HepG2 (cell line): ENCODE measurements around the gene SLC27A1. TPM values are rescaled to one million over a fixed set of nuclear protein-coding genes. Genes with fewer than 3 reads are reported as not detected.

Experiments used
- ARNT ChIP-seq: fragments of 450-650 bp; IDR thresholded peaks from 2 replicates; pipeline ENCODE4 v1.6.1; 2017
- FOXM1 ChIP-seq: sonication (generic); formaldehyde crosslinking; IDR thresholded peaks from 2 replicates; pipeline ENCODE4 v1.5.0; 2020; ENCODE audit warnings: missing genetic modification reagents
- GFI1 ChIP-seq: sonication (generic); formaldehyde crosslinking; IDR thresholded peaks from 2 replicates; pipeline ENCODE4 v1.5.0; 2020; ENCODE audit warnings: missing genetic modification reagents, mild to moderate bottlenecking, borderline replicate concordance
- KMT2A ChIP-seq: sonication (generic); formaldehyde crosslinking; IDR thresholded peaks from 2 replicates; pipeline ENCODE4 v1.4.0; 2020; ENCODE audit warnings: missing genetic modification reagents
- MYC ChIP-seq: sonication (generic); formaldehyde crosslinking; IDR thresholded peaks from 2 replicates; pipeline ENCODE4 v1.9.0; 2021; ENCODE audit warnings: missing genetic modification reagents, borderline replicate concordance
- NBN ChIP-seq: fragments of 450-650 bp; conservative IDR thresholded peaks from 2 replicates; pipeline ENCODE4 v1.6.1; 2017
- POGZ ChIP-seq: sonication (generic); formaldehyde crosslinking; IDR thresholded peaks from 2 replicates; pipeline ENCODE4 v1.4.0; 2020; ENCODE audit warnings: mild to moderate bottlenecking, missing genetic modification reagents
- PRPF4 ChIP-seq: fragments of 200-400 bp; formaldehyde crosslinking; IDR thresholded peaks from 2 replicates; pipeline ENCODE4 v1.6.1; 2016; ENCODE audit warnings: low read length, low read depth; ENCODE audit not compliant: poor library complexity, severe bottlenecking
- RXRB ChIP-seq: IDR thresholded peaks from 2 replicates; pipeline ENCODE4 v1.6.1; 2016; ENCODE audit warnings: borderline replicate concordance, missing genetic modification reagents, missing compliant biosample characterization
- SETDB1 ChIP-seq: sonication (generic); formaldehyde crosslinking; IDR thresholded peaks from 2 replicates; pipeline ENCODE4 v1.5.1; 2020; ENCODE audit warnings: missing genetic modification reagents, mild to moderate bottlenecking, borderline replicate concordance
- SIN3B ChIP-seq: fragments of 150-350 bp; IDR thresholded peaks from 2 replicates; pipeline ENCODE4 v1.6.1; 2014; ENCODE audit warnings: low read length
- SIX1 ChIP-seq: sonication (generic); formaldehyde crosslinking; IDR thresholded peaks from 2 replicates; pipeline ENCODE4 v1.4.0; 2020; ENCODE audit warnings: missing genetic modification reagents, borderline replicate concordance
- ZFX ChIP-seq: sonication (generic); formaldehyde crosslinking; IDR thresholded peaks from 2 replicates; pipeline ENCODE4 v1.4.0; 2020; ENCODE audit warnings: mild to moderate bottlenecking, low read depth, missing genetic modification reagents, moderate library complexity
- ZKSCAN5 ChIP-seq: sonication (generic); formaldehyde crosslinking; IDR thresholded peaks from 2 replicates; pipeline ENCODE4 v1.5.1; 2020; ENCODE audit warnings: mild to moderate bottlenecking, missing genetic modification reagents
- ZNF230 ChIP-seq: sonication (generic); formaldehyde crosslinking; IDR thresholded peaks from 2 replicates; pipeline ENCODE4 v1.4.0; 2020; ENCODE audit warnings: mild to moderate bottlenecking, missing genetic modification reagents
- ZSCAN29 ChIP-seq: sonication (generic); formaldehyde crosslinking; conservative IDR thresholded peaks from 2 replicates; pipeline ENCODE4 v1.4.0; 2020; ENCODE audit warnings: mild to moderate bottlenecking, missing genetic modification reagents
- polyA plus RNA-seq, 8 experiments: library from polyadenylated mRNA; depleted of rRNA in 3 of 8; stranded (reverse) in 7 of 8; unstranded in 1 of 8; fragments of >200 nt; fragmentation: Illumina TruSeq in 4 of 8; extraction: Trizol in 4 of 8; gene quantifications; 2 replicates each; pipeline versions ENCODE4 v1.2.1 to v1.2.3, GENCODE V29; 2011 to 2016; ENCODE audit warnings: low read depth in 4 of 8, missing spikeins in 1 of 8, mixed read lengths in 1 of 8; ENCODE audit not compliant: insufficient read depth in 1 of 8
- total RNA-seq, 5 experiments: library from RNA; depleted of rRNA; stranded (reverse); fragments of >200 nt; fragmentation: Illumina TruSeq; extraction: Trizol; gene quantifications; 2 replicates each; pipeline ENCODE4 v1.2.3, GENCODE V29; 2016; ENCODE audit warnings: low read depth in 1 of 5
- TF ChIP-seq, protein P1 (sequence below): sonication (generic); formaldehyde crosslinking; IDR thresholded peaks from 2 replicates; pipeline ENCODE4 v1.4.0; 2020; ENCODE audit warnings: low read depth, mild to moderate bottlenecking, missing genetic modification reagents
- TF ChIP-seq, protein P2 (sequence below), 2 experiments: sonication (generic) in 1 of 2; formaldehyde crosslinking in 1 of 2; IDR thresholded peaks; 2 replicates each; pipeline versions ENCODE4 v1.4.0 to v1.6.1; 2018 to 2020; ENCODE audit warnings: missing genetic modification reagents in 2 of 2, borderline replicate concordance in 1 of 2, low read depth in 1 of 2, mild to moderate bottlenecking in 1 of 2, missing biosample characterization in 1 of 2
- TF ChIP-seq, protein P3 (sequence below): sonication (generic); formaldehyde crosslinking; IDR thresholded peaks from 2 replicates; pipeline ENCODE4 v1.8.1; 2023; ENCODE audit warnings: mild to moderate bottlenecking, inconsistent platforms, moderate library complexity, missing genetic modification reagents, borderline replicate concordance
- TF ChIP-seq, protein P4 (sequence below): IDR thresholded peaks from 2 replicates; pipeline ENCODE4 v1.6.1; 2016; ENCODE audit warnings: low read depth, control low read depth
- TF ChIP-seq, protein P5 (sequence below): sonication (generic); formaldehyde crosslinking; IDR thresholded peaks from 2 replicates; pipeline ENCODE4 v1.8.0; 2023; ENCODE audit warnings: mild to moderate bottlenecking, missing genetic modification reagents

The SLC27A1 gene
- total and polyA plus RNA-seq, 2 of the 13 experiments (the other 11 are each of a cell fraction or from before 2014, with no cell fraction given) = 4.1 to 8.8 TPM

DNA sequence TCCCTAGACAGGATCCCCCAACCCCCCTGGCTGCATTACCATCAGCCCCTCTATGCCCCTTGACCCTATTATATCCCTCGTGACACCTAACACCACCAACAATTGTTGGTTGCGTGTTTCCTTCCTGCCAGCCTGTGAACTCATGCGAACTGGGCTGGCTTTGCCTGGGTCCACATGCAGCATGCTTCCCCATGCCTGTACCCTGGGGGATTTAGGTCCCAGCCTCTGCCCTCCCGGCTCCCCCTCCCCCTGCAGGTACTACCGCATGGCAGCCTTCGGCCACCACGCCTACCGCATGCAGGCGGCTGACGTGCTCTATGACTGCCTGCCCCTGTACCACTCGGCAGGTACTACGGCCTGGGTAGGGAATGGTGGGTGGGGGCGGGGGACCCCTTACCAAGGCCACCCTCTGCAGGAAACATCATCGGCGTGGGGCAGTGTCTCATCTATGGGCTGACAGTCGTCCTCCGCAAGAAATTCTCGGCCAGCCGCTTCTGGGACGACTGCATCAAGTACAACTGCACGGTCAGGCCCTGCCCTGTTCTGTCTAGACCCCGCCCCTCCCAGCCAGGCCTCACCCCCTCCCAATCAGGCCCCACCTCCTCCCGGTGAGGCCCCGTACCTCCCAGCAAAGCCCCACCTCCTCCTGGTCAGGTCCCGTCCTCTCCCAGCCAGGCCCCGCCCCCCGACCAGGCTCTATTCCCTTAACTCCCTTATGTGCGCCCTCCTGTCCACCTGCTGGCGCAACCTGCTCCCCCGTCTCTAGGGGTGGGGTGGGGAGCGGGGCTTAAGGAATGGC, 18.5 kb downstream of the SLC27A1 start (continued):
- TF ChIP-seq SIN3B (no peak), RXRB (CRISPR knock-in tag) (no peak), NBN (no peak), MYC (CRISPR knock-in tag) (peak; percentile 73; the same call in 1 of the 2 replicates), FOXM1 (no peak), POGZ (CRISPR knock-in tag) (no peak), ZSCAN29 (no peak), ZNF230 (CRISPR knock-in tag) (0 out of 2 replicates have a peak, but pooled peaks have one; percentile 44), KMT2A (CRISPR knock-in tag) (no peak), ZFX (CRISPR knock-in tag) (peak; percentile 46; the same call in 1 of the 2 replicates), ARNT (no peak), SETDB1 (CRISPR knock-in tag) (no peak), PRPF4 (no peak), ZKSCAN5 (CRISPR knock-in tag) (no peak), SIX1 (CRISPR knock-in tag) (no peak), GFI1 (CRISPR knock-in tag) (no peak)
- TF ChIP-seq, protein P1, sequence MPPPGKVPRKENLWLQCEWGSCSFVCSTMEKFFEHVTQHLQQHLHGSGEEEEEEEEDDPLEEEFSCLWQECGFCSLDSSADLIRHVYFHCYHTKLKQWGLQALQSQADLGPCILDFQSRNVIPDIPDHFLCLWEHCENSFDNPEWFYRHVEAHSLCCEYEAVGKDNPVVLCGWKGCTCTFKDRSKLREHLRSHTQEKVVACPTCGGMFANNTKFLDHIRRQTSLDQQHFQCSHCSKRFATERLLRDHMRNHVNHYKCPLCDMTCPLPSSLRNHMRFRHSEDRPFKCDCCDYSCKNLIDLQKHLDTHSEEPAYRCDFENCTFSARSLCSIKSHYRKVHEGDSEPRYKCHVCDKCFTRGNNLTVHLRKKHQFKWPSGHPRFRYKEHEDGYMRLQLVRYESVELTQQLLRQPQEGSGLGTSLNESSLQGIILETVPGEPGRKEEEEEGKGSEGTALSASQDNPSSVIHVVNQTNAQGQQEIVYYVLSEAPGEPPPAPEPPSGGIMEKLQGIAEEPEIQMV = no peak
- TF ChIP-seq, protein P2, sequence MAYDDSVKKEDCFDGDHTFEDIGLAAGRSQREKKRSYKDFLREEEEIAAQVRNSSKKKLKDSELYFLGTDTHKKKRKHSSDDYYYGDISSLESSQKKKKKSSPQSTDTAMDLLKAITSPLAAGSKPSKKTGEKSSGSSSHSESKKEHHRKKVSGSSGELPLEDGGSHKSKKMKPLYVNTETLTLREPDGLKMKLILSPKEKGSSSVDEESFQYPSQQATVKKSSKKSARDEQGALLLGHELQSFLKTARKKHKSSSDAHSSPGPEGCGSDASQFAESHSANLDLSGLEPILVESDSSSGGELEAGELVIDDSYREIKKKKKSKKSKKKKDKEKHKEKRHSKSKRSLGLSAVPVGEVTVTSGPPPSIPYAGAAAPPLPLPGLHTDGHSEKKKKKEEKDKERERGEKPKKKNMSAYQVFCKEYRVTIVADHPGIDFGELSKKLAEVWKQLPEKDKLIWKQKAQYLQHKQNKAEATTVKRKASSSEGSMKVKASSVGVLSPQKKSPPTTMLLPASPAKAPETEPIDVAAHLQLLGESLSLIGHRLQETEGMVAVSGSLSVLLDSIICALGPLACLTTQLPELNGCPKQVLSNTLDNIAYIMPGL (CRISPR knock-in tag; IDR thresholded peaks at IDR 0.05; ENCODE audit: borderline replicate concordance in 1 of 2, low read depth in 1 of 2) = peak in 1 of 2 experiments; percentile 43; a peak in 3 of 4 replicates
- TF ChIP-seq, protein P3, sequence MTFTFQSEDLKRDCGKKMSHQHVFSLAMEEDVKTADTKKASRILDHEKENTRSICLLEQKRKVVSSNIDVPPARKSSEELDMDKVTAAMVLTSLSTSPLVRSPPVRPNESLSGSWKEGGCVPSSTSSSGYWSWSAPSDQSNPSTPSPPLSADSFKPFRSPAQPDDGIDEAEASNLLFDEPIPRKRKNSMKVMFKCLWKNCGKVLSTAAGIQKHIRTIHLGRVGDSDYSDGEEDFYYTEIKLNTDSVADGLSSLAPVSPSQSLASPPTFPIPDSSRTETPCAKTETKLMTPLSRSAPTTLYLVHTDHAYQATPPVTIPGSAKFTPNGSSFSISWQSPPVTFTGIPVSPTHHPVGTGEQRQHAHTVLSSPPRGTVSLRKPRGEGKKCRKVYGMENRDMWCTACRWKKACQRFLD (CRISPR knock-in tag) = no peak
- TF ChIP-seq, protein P4, sequence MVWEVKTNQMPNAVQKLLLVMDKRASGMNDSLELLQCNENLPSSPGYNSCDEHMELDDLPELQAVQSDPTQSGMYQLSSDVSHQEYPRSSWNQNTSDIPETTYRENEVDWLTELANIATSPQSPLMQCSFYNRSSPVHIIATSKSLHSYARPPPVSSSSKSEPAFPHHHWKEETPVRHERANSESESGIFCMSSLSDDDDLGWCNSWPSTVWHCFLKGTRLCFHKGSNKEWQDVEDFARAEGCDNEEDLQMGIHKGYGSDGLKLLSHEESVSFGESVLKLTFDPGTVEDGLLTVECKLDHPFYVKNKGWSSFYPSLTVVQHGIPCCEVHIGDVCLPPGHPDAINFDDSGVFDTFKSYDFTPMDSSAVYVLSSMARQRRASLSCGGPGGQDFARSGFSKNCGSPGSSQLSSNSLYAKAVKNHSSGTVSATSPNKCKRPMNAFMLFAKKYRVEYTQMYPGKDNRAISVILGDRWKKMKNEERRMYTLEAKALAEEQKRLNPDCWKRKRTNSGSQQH (CRISPR knock-in tag) = no peak
- TF ChIP-seq, protein P5, sequence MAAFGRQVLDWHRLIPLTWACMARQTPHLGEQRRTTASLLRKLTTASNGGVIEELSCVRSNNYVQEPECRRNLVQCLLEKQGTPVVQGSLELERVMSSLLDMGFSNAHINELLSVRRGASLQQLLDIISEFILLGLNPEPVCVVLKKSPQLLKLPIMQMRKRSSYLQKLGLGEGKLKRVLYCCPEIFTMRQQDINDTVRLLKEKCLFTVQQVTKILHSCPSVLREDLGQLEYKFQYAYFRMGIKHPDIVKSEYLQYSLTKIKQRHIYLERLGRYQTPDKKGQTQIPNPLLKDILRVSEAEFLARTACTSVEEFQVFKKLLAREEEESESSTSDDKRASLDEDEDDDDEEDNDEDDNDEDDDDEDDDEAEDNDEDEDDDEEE (CRISPR knock-in tag) = no peak
